CD1c-positive myeloid dendritic cell (primary cell): ENCODE measurements around the gene MBNL1.

Source experiments
- DNase-seq: peaks from one replicate; pipeline ENCODE4 v3.0.0-alpha.2; 2016; ENCODE audit errors: extremely low spot score

The MBNL1 gene

DNA sequence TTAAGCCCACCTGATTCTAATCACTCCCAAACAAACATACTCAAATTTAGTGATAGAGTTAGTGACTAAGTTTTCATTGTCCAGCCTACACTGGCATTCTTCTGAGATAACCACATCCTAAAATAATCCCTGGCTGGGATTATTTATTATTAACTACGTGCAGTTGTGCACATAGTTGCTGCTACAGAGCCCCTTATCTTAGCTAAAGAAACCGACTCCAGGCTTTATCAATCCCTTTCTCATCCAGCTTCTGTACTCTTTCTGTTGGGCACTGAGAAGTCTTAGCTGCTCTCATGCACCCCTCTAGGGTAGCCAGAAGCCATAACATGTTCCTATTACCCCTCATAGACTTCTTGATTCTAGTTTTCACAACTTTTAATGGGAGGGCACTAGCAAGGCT lies 208.7 kb downstream of the MBNL1 start:
- no peak for DNase-seq

GRCh38 chr3:152480282-152480953 lies 211.7 kb downstream of the MBNL1 start:
- peak; percentile 21 for DNase-seq

DNA sequence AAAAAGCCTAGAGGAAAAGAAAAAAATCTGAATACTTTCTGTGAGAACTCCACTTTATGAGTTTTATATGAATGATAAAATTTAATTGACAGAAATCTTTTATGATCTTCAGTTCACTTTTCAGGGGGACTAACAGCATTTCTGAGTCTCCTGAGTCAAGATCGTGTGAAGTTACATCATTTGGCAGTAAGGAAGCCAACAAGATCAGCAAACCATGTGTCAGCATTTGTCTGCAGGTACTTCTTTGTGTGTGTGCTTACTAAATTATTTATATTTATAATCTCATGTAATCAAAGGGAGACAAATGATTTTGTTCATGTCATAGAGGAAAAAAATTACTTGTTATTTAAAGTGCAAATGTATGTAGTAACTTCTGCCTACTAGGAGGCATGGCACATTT lies 217.6 kb downstream of the MBNL1 start:
- DNase-seq = no peak

- DNase-seq = no peak
Observed at GRCh38 chr3:152488449-152488848, 219.7 kb downstream of the MBNL1 start.

DNA sequence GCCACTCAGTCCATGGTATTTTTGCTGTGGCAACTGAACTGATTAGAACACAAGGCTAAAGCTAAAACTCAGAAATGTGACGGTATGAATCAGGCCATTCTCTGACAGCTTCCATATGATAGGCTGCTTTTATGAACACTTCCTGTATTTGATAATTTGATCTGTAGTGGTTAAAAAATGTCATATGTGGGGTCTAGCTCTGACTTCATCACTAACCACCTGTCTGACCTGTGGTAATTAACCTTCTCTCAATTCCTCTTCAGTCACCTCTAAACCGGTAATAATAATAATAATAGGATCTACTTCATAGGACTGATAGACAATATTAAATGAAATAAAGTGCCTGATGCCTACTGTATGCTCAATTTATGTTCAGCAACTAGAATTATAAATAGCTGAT lies 223.2 kb downstream of the MBNL1 start:
- no peak for DNase-seq

GRCh38 chr3:152496286-152496685 lies 227.6 kb downstream of the MBNL1 start:
- DNase-seq = no peak

DNA sequence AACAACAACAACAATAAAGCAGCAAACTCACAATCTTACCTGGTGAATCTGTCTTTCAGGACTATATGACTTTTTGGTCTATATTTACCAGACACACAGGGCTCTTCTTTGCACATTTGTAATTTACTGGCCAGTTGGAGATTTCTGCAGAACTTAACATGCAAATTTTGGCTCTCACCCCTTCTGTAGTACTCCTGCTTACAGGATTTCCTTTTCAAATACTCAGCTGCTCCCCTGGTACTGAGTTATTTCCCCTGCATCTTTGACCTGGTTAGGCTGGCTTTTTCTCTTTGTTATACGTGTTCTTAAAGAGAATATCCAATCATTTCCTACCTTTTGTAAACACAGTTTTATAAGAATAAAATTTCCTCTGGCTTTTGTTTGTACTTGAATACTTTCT lies 228.0 kb downstream of the MBNL1 start:
- DNase-seq = no peak

DNA sequence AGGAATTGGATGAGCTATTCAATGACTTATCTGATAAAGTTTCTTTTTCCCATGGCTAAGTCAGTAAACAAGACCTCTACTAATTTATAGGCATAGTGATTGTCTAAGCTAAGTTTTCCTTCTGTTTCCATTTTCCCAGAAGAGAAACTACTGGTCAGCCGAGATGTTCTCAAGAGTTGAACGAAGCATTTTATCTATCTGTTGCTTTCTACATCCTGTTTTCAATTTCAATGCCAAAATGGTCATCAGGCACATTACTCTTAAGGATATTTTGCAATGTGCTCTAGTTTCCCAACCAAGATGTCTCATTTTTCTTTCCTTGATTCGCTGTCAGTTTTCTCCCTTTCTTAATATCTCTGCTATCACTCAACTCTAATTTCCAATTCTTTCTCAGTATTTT lies 228.7 kb downstream of the MBNL1 start:
- peak; percentile 23 for DNase-seq

DNA sequence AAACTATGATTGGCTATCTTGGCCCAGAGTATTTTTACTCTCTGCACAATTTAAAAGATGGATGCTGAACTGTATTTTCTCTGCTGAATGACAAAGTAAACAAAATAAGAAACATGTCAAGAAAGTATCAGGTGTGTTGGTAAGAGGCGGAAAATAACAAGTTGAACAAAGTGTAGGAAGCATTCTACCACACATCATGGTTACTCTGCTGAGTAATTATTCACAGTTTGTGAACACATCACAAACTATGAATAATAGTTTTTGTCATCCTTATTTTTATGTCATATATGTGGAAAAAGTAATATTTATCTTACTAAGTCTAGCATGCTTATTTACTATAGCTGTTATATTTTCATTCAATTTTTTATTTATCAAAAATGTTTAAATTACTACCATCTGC lies 229.2 kb downstream of the MBNL1 start:
- DNase-seq = no peak

- DNase-seq = no peak
Observed at GRCh38 chr3:152499791-152500385, 231.2 kb downstream of the MBNL1 start.

DNA sequence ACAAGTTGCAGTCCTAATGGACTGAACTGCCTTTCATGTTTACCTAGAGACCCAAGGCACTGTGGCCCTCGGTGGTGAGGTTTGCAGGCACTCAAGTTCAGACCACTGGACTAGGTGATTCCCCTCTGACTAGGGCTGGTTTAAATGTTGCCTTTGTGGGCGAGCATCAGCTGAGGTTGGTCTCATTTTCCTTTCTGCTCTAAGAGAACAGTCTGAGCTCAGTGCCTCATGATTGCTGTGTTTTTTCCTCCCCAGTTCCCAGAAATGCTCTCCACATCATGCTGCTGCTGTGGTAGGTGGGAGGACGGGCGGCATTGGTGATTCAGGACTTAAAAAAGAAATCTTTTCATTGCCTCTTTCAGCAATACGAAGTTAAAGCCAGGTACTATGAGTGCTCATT lies 237.2 kb downstream of the MBNL1 start:
- no peak for DNase-seq

DNA sequence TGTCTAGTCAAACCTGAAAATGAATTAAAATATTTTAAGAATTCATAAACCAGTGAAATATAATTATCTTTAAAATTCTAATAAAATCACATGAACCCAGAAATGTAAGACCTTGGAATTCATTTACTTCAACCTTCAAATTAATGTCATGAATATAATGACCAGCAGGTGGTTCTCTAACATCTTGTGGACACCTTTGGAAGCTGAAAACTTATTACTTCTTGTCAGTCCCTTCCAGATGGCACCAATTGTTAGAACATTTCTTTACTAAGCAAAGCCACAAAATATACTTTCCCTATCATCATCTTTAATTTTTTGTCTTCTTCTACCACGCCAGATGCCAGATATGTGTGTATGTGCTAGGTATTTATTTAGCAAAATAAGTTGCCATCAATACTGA lies 240.0 kb downstream of the MBNL1 start:
- DNase-seq = no peak

GRCh38 chr3:152511904-152512303 lies 243.2 kb downstream of the MBNL1 start:
- no peak for DNase-seq

DNA sequence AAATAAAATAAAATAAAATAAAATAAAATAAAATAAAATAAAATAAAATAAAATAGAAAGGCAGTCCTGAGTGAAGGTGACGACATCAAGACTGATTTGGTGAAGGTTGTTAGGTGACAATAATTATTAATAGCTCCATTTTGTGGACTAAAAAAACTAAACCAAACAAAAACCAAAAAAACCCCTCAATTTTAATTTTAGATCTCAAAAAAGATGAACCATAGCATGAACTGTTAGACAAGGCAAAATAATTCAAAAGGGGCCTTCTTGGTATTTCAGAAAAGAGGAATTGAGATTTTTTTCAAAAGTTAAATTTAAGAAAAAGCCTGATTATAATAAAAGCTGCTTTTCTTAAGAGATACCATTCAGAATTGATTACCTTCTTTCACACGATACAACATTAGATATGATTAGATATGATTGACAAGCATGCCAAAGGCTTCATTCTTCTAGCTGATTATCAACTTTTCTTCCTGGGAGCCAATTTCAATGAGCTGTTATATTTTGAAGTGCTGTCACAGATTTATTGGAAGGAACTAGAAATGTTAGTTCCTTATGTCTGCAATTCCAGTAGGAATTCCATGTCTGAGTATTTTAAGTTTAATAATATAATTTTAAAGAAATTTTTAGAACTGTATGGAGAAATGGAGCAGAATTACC lies 244.7 kb downstream of the MBNL1 start:
- DNase-seq = no peak
